Lung (tissue), 12 donors: ENCODE measurements around the gene INO80C. TPM values are rescaled to one million over a fixed set of nuclear protein-coding genes. Genes with fewer than 3 reads are reported as not detected.

Source experiments
- ATAC-seq: fragments of 200-7000 bp; cut with Tn5 transposase; one replicate; pipeline ENCODE4 v1.9.1; 2020; ENCODE audit warnings: moderate number of reproducible peaks; ENCODE audit not compliant: insufficient read depth, low FRiP score
- DNase-seq, 3 donors: peaks; one replicate each; pipeline ENCODE4 v3.0.0-alpha.2; 2013 to 2017
- H3K27ac ChIP-seq, 2 donors: one replicate each; pipeline ENCODE4 v1.5.1; 2013; ENCODE audit warnings: mild to moderate bottlenecking in 2 of 2, moderate library complexity in 2 of 2, control low read depth in 1 of 2, inconsistent platforms in 1 of 2, low read depth in 1 of 2, low read length in 1 of 2
- H3K27me3 ChIP-seq, 3 donors: one replicate each; pipeline ENCODE4 v1.5.1; 2013; ENCODE audit warnings: low read length in 2 of 3; ENCODE audit not compliant: control insufficient read depth in 3 of 3, insufficient read depth in 3 of 3
- H3K36me3 ChIP-seq, 4 donors: one replicate each; pipeline ENCODE4 v1.5.1; 2013; ENCODE audit warnings: low read length in 4 of 4, mild to moderate bottlenecking in 1 of 4, moderate library complexity in 1 of 4; ENCODE audit not compliant: control insufficient read depth in 4 of 4, insufficient read depth in 4 of 4
- H3K4me1 ChIP-seq, 5 donors: one replicate each; pipeline ENCODE4 v1.5.1; 2013; ENCODE audit warnings: low read length in 5 of 5, mild to moderate bottlenecking in 2 of 5, moderate library complexity in 1 of 5; ENCODE audit not compliant: control insufficient read depth in 5 of 5, insufficient read depth in 5 of 5
- H3K4me3 ChIP-seq: one replicate; pipeline ENCODE4 v1.5.1; 2013; ENCODE audit warnings: mild to moderate bottlenecking, control low read depth, moderate library complexity
- H3K9ac ChIP-seq, 2 donors: one replicate each; pipeline ENCODE4 v1.5.1; 2013; ENCODE audit warnings: low read length in 2 of 2, control low read depth in 1 of 2; ENCODE audit not compliant: insufficient read depth in 1 of 2
- H3K9me3 ChIP-seq, 4 donors: one replicate each; pipeline ENCODE4 v1.5.1; 2013; ENCODE audit warnings: low read length in 3 of 4, mild to moderate bottlenecking in 1 of 4, moderate library complexity in 1 of 4; ENCODE audit not compliant: control insufficient read depth in 4 of 4, insufficient read depth in 3 of 4
- WGBS, 2 donors: extraction: QIAGEN DNeasy Blood & Tissue Kit; methylation state at CpG; one replicate each; pipeline ENCODE4 v1.1.7; 2013; 5-methylcytosine and 5-hydroxymethylcytosine counted together
- polyA plus RNA-seq, 2 donors: library from polyadenylated mRNA; stranded (reverse); fragments of 200-250 nt; gene quantifications; one replicate each; pipeline ENCODE4 v1.2.1, GENCODE V29; 2013
- total RNA-seq, 2 donors: library from RNA; depleted of rRNA in 1 of 2; stranded (reverse); fragments of >200 nt in 1 of 2; gene quantifications; one replicate each; pipeline ENCODE4 v1.2.1, GENCODE V29; 2014 to 2021
- TF ChIP-seq, protein P1 (sequence below): IDR thresholded peaks from 2 replicates; pipeline ENCODE4 v1.5.1; 2012; ENCODE audit warnings: mild to moderate bottlenecking; ENCODE audit errors: control extremely low read depth, extremely low read depth
- donor health status: control.
- donor health status: control.
- donor health status: Bipolar disorder and iron deficiency.
- donor health status: healthy.
- donor health status: DM: yes; HTN: yes; CAD: no.

The INO80C gene
- total and polyA plus RNA-seq, 4 donors = 26.7 to 35.6 (median 31.5) TPM

- H3K27ac ChIP-seq = no peak overlapping the region
- TF ChIP-seq, protein P1, sequence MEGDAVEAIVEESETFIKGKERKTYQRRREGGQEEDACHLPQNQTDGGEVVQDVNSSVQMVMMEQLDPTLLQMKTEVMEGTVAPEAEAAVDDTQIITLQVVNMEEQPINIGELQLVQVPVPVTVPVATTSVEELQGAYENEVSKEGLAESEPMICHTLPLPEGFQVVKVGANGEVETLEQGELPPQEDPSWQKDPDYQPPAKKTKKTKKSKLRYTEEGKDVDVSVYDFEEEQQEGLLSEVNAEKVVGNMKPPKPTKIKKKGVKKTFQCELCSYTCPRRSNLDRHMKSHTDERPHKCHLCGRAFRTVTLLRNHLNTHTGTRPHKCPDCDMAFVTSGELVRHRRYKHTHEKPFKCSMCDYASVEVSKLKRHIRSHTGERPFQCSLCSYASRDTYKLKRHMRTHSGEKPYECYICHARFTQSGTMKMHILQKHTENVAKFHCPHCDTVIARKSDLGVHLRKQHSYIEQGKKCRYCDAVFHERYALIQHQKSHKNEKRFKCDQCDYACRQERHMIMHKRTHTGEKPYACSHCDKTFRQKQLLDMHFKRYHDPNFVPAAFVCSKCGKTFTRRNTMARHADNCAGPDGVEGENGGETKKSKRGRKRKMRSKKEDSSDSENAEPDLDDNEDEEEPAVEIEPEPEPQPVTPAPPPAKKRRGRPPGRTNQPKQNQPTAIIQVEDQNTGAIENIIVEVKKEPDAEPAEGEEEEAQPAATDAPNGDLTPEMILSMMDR = no peak
- WGBS, 2 donors = 66 to 71% methylated on average over 8 of the region's 8 CpGs
- H3K36me3 ChIP-seq = peaks cover 0 to 3% (median 0%) of the 10 kb centered on the region in 4 donors
- H3K9ac ChIP-seq = no peak overlapping the region
- H3K4me1 ChIP-seq = peaks cover 0 to 10% (median 0%) of the 10 kb centered on the region in 5 donors
- H3K27me3 ChIP-seq = no peaks in the 10 kb centered on the region
- DNase-seq (no peak), ATAC-seq (peak; percentile 71)
- no peak overlapping the region for H3K4me3 ChIP-seq
- H3K9me3 ChIP-seq = no peaks in the 10 kb centered on the region
Observed at GRCh38 chr18:35478520-35479435, 19.0 kb downstream of the INO80C start.

DNA sequence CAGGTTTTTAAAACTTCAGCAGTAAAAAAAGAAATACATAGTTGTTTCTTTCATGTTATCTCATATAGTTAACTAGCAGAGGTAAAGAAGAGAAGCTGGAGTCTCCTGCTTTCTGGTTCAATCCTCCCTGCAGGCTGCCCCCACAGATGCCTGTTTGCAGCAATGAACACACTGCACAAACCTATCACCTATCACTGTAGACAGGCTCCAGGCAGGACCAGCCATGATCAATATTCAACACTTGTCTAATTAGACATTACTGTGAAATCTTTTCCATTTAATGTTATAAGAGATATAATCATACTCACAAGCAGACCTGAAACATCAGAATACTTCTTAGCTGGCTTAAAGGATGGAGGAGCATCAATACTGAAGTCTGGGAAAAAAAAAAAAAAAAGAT is 19.8 kb downstream of the INO80C start:
- no peak for DNase-seq
- TF ChIP-seq, protein P1 = no peak
- Histone ChIP-seq H3K9me3 (no peaks in the 10 kb centered on the region), H3K36me3 (peaks cover 0 to 3% (median 0%) of the 10 kb centered on the region in 4 donors), H3K27ac (no peak overlapping the region), H3K4me3 (no peak overlapping the region), H3K4me1 (peaks cover 0 to 10% (median 0%) of the 10 kb centered on the region in 5 donors), H3K9ac (no peak overlapping the region), H3K27me3 (no peaks in the 10 kb centered on the region)
- ATAC-seq = no peak

GRCh38 chr18:35477497-35477896 is 20.3 kb downstream of the INO80C start:
- no peak for ATAC-seq
- no peaks in the 10 kb centered on the region for H3K27me3 ChIP-seq
- H3K9me3 ChIP-seq = no peaks in the 10 kb centered on the region
- H3K4me1 ChIP-seq = peaks cover 0 to 10% (median 0%) of the 10 kb centered on the region in 5 donors
- no peak overlapping the region for H3K4me3 ChIP-seq
- TF ChIP-seq, protein P1 = no peak
- DNase-seq = no peak
- H3K36me3 ChIP-seq = peaks cover 0 to 3% (median 0%) of the 10 kb centered on the region in 4 donors
- 50 to 72% methylated on average over 1 of the region's 1 CpG for WGBS, 2 donors
- no peak overlapping the region for H3K9ac ChIP-seq
- H3K27ac ChIP-seq = no peak overlapping the region
